Measurements from ENCODE around the gene ZCCHC18. TPM values are rescaled to one million over a fixed set of nuclear protein-coding genes. Genes with fewer than 3 reads are reported as not detected.

The ZCCHC18 gene
- total and polyA plus RNA-seq, 9 of the 15 experiments (the other 6 are each of a cell fraction or from before 2014, with no cell fraction given): not detected

Other genes with a start within 250 kb of the ZCCHC18 start
- not detected in 2 replicates for gene TMSB15B, start 149.9 kb upstream of the ZCCHC18 start, total RNA-seq (2014; rRNA removed)
- 0.22 TPM in 1 of 2 replicates, not detected in the other for gene TMSB15B, start 149.9 kb upstream of the ZCCHC18 start, total RNA-seq (2014; rRNA removed; fragmentation: Illumina TruSeq; extraction: Trizol)
- not detected in 2 replicates for gene TMSB15B, start 149.9 kb upstream of the ZCCHC18 start, total RNA-seq (2015; rRNA removed; fragmentation: Illumina TruSeq; extraction: Trizol)
- gene TMSB15B, start 149.9 kb upstream of the ZCCHC18 start, total RNA-seq (2021): not detected in 2 replicates
- 0.77 TPM in 1 of 2 replicates, not detected in the other for gene TMSB15B, start 149.9 kb upstream of the ZCCHC18 start, polyA plus RNA-seq (2011; rRNA removed)
- gene TMSB15B, start 149.9 kb upstream of the ZCCHC18 start, polyA plus RNA-seq (2014; fragmentation: Illumina TruSeq; extraction: Trizol): 0.14 TPM in 1 of 2 replicates, not detected in the other
- under 1 TPM; 0.32 to 0.39 TPM for gene TMSB15B, start 149.9 kb upstream of the ZCCHC18 start, polyA plus RNA-seq (2014; fragmentation: Nextera tagmentation; extraction: Ambion mirVana)
- gene TMSB15B, start 149.9 kb upstream of the ZCCHC18 start, polyA plus RNA-seq (2014; rRNA removed): 0.05 and 0.93 TPM in 2 replicates
- gene H2BW1, start 98.8 kb upstream of the ZCCHC18 start, total RNA-seq (2014; rRNA removed): not detected in 2 replicates
- not detected in 2 replicates for gene H2BW1, start 98.8 kb upstream of the ZCCHC18 start, total RNA-seq (2014; rRNA removed; fragmentation: Illumina TruSeq; extraction: Trizol)
- gene H2BW1, start 98.8 kb upstream of the ZCCHC18 start, total RNA-seq (2015; rRNA removed; fragmentation: Illumina TruSeq; extraction: Trizol): not detected in 2 replicates
- gene H2BW1, start 98.8 kb upstream of the ZCCHC18 start, total RNA-seq (2021): not detected in 2 replicates
- gene H2BW1, start 98.8 kb upstream of the ZCCHC18 start, polyA plus RNA-seq (2011; rRNA removed): not detected in 2 replicates
- gene H2BW1, start 98.8 kb upstream of the ZCCHC18 start, polyA plus RNA-seq (2014; fragmentation: Illumina TruSeq; extraction: Trizol): not detected in 2 replicates
- gene H2BW1, start 98.8 kb upstream of the ZCCHC18 start, polyA plus RNA-seq (2014; fragmentation: Nextera tagmentation; extraction: Ambion mirVana): not detected
- not detected in 2 replicates for gene H2BW1, start 98.8 kb upstream of the ZCCHC18 start, polyA plus RNA-seq (2014; rRNA removed)
- 1.1 TPM in 1 of 2 replicates, not detected in the other for gene H2BW2, start 72.6 kb upstream of the ZCCHC18 start, total RNA-seq (2014; rRNA removed)
- not detected in 2 replicates for gene H2BW2, start 72.6 kb upstream of the ZCCHC18 start, total RNA-seq (2014; rRNA removed; fragmentation: Illumina TruSeq; extraction: Trizol)
- not detected in 2 replicates for gene H2BW2, start 72.6 kb upstream of the ZCCHC18 start, total RNA-seq (2015; rRNA removed; fragmentation: Illumina TruSeq; extraction: Trizol)
- gene H2BW2, start 72.6 kb upstream of the ZCCHC18 start, total RNA-seq (2021): not detected in 2 replicates
- not detected in 2 replicates for gene H2BW2, start 72.6 kb upstream of the ZCCHC18 start, polyA plus RNA-seq (2011; rRNA removed)
- gene H2BW2, start 72.6 kb upstream of the ZCCHC18 start, polyA plus RNA-seq (2014; fragmentation: Illumina TruSeq; extraction: Trizol): not detected in 2 replicates
- not detected for gene H2BW2, start 72.6 kb upstream of the ZCCHC18 start, polyA plus RNA-seq (2014; fragmentation: Nextera tagmentation; extraction: Ambion mirVana)
- gene H2BW2, start 72.6 kb upstream of the ZCCHC18 start, polyA plus RNA-seq (2014; rRNA removed): not detected in 2 replicates
- gene TMSB15C, start 36.3 kb upstream of the ZCCHC18 start, total RNA-seq (2014; rRNA removed): not detected in 2 replicates
- not detected in 2 replicates for gene TMSB15C, start 36.3 kb upstream of the ZCCHC18 start, total RNA-seq (2014; rRNA removed; fragmentation: Illumina TruSeq; extraction: Trizol)
- not detected in 2 replicates for gene TMSB15C, start 36.3 kb upstream of the ZCCHC18 start, total RNA-seq (2015; rRNA removed; fragmentation: Illumina TruSeq; extraction: Trizol)
- not detected in 2 replicates for gene TMSB15C, start 36.3 kb upstream of the ZCCHC18 start, total RNA-seq (2021)
- 0.03 TPM in 1 of 2 replicates, not detected in the other for gene TMSB15C, start 36.3 kb upstream of the ZCCHC18 start, polyA plus RNA-seq (2011; rRNA removed)
- not detected in 2 replicates for gene TMSB15C, start 36.3 kb upstream of the ZCCHC18 start, polyA plus RNA-seq (2014; fragmentation: Illumina TruSeq; extraction: Trizol)
- gene TMSB15C, start 36.3 kb upstream of the ZCCHC18 start, polyA plus RNA-seq (2014; fragmentation: Nextera tagmentation; extraction: Ambion mirVana): not detected
- gene TMSB15C, start 36.3 kb upstream of the ZCCHC18 start, polyA plus RNA-seq (2014; rRNA removed): not detected in 2 replicates
- gene SLC25A53, start 44.5 kb downstream of the ZCCHC18 start, total RNA-seq (2014; rRNA removed): 7.7 and 10.8 TPM in 2 replicates
- gene SLC25A53, start 44.5 kb downstream of the ZCCHC18 start, total RNA-seq (2014; rRNA removed; fragmentation: Illumina TruSeq; extraction: Trizol): 5.2 and 5.6 TPM in 2 replicates
- 7.8 and 8.6 TPM in 2 replicates for gene SLC25A53, start 44.5 kb downstream of the ZCCHC18 start, total RNA-seq (2015; rRNA removed; fragmentation: Illumina TruSeq; extraction: Trizol)
- gene SLC25A53, start 44.5 kb downstream of the ZCCHC18 start, total RNA-seq (2021): 2.4 and 4.0 TPM in 2 replicates
- 3.3 and 5.6 TPM in 2 replicates for gene SLC25A53, start 44.5 kb downstream of the ZCCHC18 start, polyA plus RNA-seq (2011; rRNA removed)
- gene SLC25A53, start 44.5 kb downstream of the ZCCHC18 start, polyA plus RNA-seq (2014; fragmentation: Illumina TruSeq; extraction: Trizol): 6.5 and 7.0 TPM in 2 replicates
- gene SLC25A53, start 44.5 kb downstream of the ZCCHC18 start, polyA plus RNA-seq (2014; fragmentation: Nextera tagmentation; extraction: Ambion mirVana): 1 to 10 TPM; 4.0 to 5.4 TPM
- 4.9 and 5.8 TPM in 2 replicates for gene SLC25A53, start 44.5 kb downstream of the ZCCHC18 start, polyA plus RNA-seq (2014; rRNA removed)
- 13.7 and 14.2 TPM in 2 replicates for gene FAM199X, start 53.9 kb downstream of the ZCCHC18 start, total RNA-seq (2014; rRNA removed)
- 22.2 and 23.6 TPM in 2 replicates for gene FAM199X, start 53.9 kb downstream of the ZCCHC18 start, total RNA-seq (2014; rRNA removed; fragmentation: Illumina TruSeq; extraction: Trizol)
- gene FAM199X, start 53.9 kb downstream of the ZCCHC18 start, total RNA-seq (2015; rRNA removed; fragmentation: Illumina TruSeq; extraction: Trizol): 20.3 and 21.2 TPM in 2 replicates
- gene FAM199X, start 53.9 kb downstream of the ZCCHC18 start, total RNA-seq (2021): 19.0 and 19.3 TPM in 2 replicates
- gene FAM199X, start 53.9 kb downstream of the ZCCHC18 start, polyA plus RNA-seq (2011; rRNA removed): 9.2 and 12.8 TPM in 2 replicates
- gene FAM199X, start 53.9 kb downstream of the ZCCHC18 start, polyA plus RNA-seq (2014; fragmentation: Illumina TruSeq; extraction: Trizol): 13.0 and 15.4 TPM in 2 replicates
- 1 to 10 TPM; 4.6 to 5.6 TPM for gene FAM199X, start 53.9 kb downstream of the ZCCHC18 start, polyA plus RNA-seq (2014; fragmentation: Nextera tagmentation; extraction: Ambion mirVana)
- 12.4 and 13.6 TPM in 2 replicates for gene FAM199X, start 53.9 kb downstream of the ZCCHC18 start, polyA plus RNA-seq (2014; rRNA removed)
- gene ESX1, start 142.4 kb downstream of the ZCCHC18 start, total RNA-seq (2014; rRNA removed): not detected in 2 replicates
- gene ESX1, start 142.4 kb downstream of the ZCCHC18 start, total RNA-seq (2014; rRNA removed; fragmentation: Illumina TruSeq; extraction: Trizol): not detected in 2 replicates
- not detected in 2 replicates for gene ESX1, start 142.4 kb downstream of the ZCCHC18 start, total RNA-seq (2015; rRNA removed; fragmentation: Illumina TruSeq; extraction: Trizol)
- gene ESX1, start 142.4 kb downstream of the ZCCHC18 start, total RNA-seq (2021): not detected in 2 replicates
- not detected in 2 replicates for gene ESX1, start 142.4 kb downstream of the ZCCHC18 start, polyA plus RNA-seq (2011; rRNA removed)
- gene ESX1, start 142.4 kb downstream of the ZCCHC18 start, polyA plus RNA-seq (2014; fragmentation: Illumina TruSeq; extraction: Trizol): not detected in 2 replicates
- gene ESX1, start 142.4 kb downstream of the ZCCHC18 start, polyA plus RNA-seq (2014; fragmentation: Nextera tagmentation; extraction: Ambion mirVana): not detected
- not detected in 2 replicates for gene ESX1, start 142.4 kb downstream of the ZCCHC18 start, polyA plus RNA-seq (2014; rRNA removed)